Dermis microvascular lymphatic vessel endothelial cell (primary cell): Measurements from ENCODE around the gene MAL. TPM values are rescaled to one million over a fixed set of nuclear protein-coding genes. Genes with fewer than 3 reads are reported as not detected.

ENCODE experiments used
- DNase-seq, 2 donors: peaks; one replicate each; pipeline versions ENCODE4 v3.0.0 to v3.0.0-alpha.2; 2010; ENCODE audit warnings: low read depth in 2 of 2
- total RNA-seq: library from RNA; depleted of rRNA; stranded (reverse); fragments of >200 nt; gene quantifications from 2 replicates; pipeline ENCODE4 v1.2.1, GENCODE V29; 2014

The MAL gene
- total RNA-seq, 1 donor from 2014 or later, result not detected

GRCh38 chr2:94996305-94997100 lies 29.0 kb upstream of the MAL start:
- no peak for DNase-seq

- no peak for DNase-seq
These were observed 27.3 kb upstream of the MAL start for GRCh38 chr2:94997981-94998930.

GRCh38 chr2:94999431-94999883 lies 26.1 kb upstream of the MAL start:
- DNase-seq, result no peak

- no peak for DNase-seq
These were observed 24.4 kb upstream of the MAL start for GRCh38 chr2:95001051-95001562.

GRCh38 chr2:95001701-95002100 lies 23.8 kb upstream of the MAL start:
- DNase-seq, result no peak

GRCh38 chr2:95002498-95002897 lies 23.0 kb upstream of the MAL start:
- no peak for DNase-seq

- no peak for DNase-seq
These were observed 21.2 kb upstream of the MAL start for GRCh38 chr2:95004287-95004686.

- DNase-seq, result no peak
These were observed 20.8 kb upstream of the MAL start for GRCh38 chr2:95004711-95005110.

GRCh38 chr2:95005726-95006125 lies 19.8 kb upstream of the MAL start:
- DNase-seq, result no peak

GRCh38 chr2:95006588-95006987 lies 18.9 kb upstream of the MAL start:
- DNase-seq, result no peak

GRCh38 chr2:95007031-95007609 lies 18.4 kb upstream of the MAL start:
- DNase-seq, result no peak

GRCh38 chr2:95007822-95008221 lies 17.7 kb upstream of the MAL start:
- no peak for DNase-seq

- DNase-seq, result no peak
These were observed 17.2 kb upstream of the MAL start for GRCh38 chr2:95008306-95008705.

- DNase-seq, result no peak
These were observed 16.5 kb upstream of the MAL start for GRCh38 chr2:95008996-95009395.

- DNase-seq, result no peak
These were observed 16.1 kb upstream of the MAL start for GRCh38 chr2:95009412-95009811.

GRCh38 chr2:95010126-95010525 lies 15.4 kb upstream of the MAL start:
- no peak for DNase-seq

GRCh38 chr2:95010718-95011117 lies 14.8 kb upstream of the MAL start:
- no peak for DNase-seq

GRCh38 chr2:95012881-95013550 lies 12.5 kb upstream of the MAL start:
- no peak for DNase-seq

GRCh38 chr2:95013726-95014125 lies 11.8 kb upstream of the MAL start:
- DNase-seq, result no peak

- no peak for DNase-seq
These were observed 11.3 kb upstream of the MAL start for GRCh38 chr2:95014126-95014708.
